LNCAP (cell line): ENCODE results near the gene C1QL2.

Source experiments
- CTCF ChIP-seq: fragments of 450-650 bp; IDR thresholded peaks from 2 replicates; pipeline ENCODE4 v1.5.1; 2017; ENCODE audit warnings: mild to moderate bottlenecking

Gene C1QL2

GRCh38 chr2:119111115-119111975, 47.2 kb downstream of the C1QL2 start:
- no peak for TF ChIP-seq CTCF

- no peak for TF ChIP-seq CTCF
These were observed 48.7 kb downstream of the C1QL2 start for GRCh38 chr2:119109866-119110265.

- no peak for TF ChIP-seq CTCF
These were observed 50.4 kb downstream of the C1QL2 start for GRCh38 chr2:119108186-119108585.

GRCh38 chr2:119106301-119106897, 52.2 kb downstream of the C1QL2 start:
- TF ChIP-seq CTCF, result no peak
